ENCODE data around the gene INIP.

Gene INIP

DNA sequence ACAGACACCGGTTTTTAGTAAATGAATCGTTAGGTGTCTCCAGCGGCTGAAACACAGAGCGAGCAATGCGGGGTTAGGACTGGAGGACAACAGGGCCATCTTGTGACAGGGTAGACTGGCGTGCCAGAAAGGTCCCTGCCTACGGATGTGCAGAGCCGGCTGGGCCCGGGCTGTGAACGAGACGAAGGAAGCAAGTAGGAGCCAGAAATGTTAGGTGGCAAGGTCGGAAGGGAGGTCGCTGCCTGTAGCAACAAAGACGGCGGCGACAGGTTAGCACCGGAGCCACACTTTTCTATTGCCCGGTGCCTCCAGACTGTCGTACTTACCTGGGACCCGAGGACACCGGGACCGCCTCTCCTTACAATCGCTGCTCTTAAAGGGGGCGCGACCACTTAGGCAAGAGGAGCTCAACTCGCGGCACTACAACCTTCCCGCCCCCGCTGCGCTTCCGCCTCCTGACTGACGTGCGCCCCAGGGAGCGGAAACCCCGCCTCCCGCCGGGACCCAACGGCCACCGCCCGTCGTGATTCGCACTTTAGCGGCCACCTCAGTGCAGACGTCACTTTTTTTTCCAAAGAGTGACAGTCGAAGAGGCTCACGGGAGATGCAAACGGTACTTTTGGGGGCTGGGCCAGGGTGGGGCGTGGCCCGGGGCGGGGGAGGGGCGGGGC lies at the start of gene INIP:
INIP (minus strand) TSS at position 457 of the 671 bp plus-strand sequence. CDS start 1,632 bp downstream, outside the sequence.
- DNase-seq = peak; percentile 98

GRCh38 chr9:112765281-112765680 lies 47.4 kb upstream of the INIP start:
- no peak for DNase-seq

DNA sequence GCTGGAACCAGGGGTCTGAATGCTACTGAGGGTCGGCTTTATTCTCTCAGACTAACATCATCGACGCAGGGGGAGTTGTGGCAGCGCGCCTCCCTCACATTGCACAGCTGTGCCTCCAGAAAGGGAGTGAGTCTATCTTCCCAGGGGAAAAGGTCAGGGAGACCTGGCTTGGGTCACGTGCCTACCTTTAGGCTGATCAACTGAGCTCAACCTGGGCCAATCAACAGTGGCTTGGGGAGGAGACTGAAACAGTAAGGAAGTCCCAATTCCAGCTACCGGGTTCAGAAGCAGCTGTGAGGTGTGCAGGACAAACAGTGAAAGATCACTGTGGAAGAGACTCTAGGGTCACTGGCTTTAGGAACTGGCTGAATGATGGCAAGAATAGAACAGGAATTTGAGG lies 46.9 kb upstream of the INIP start:
- DNase-seq = peak; percentile 90

GRCh38 chr9:112764344-112764743 lies 46.4 kb upstream of the INIP start:
- peak; percentile 88 for DNase-seq

GRCh38 chr9:112762726-112763518 lies 45.0 kb upstream of the INIP start:
- no peak for DNase-seq

DNA sequence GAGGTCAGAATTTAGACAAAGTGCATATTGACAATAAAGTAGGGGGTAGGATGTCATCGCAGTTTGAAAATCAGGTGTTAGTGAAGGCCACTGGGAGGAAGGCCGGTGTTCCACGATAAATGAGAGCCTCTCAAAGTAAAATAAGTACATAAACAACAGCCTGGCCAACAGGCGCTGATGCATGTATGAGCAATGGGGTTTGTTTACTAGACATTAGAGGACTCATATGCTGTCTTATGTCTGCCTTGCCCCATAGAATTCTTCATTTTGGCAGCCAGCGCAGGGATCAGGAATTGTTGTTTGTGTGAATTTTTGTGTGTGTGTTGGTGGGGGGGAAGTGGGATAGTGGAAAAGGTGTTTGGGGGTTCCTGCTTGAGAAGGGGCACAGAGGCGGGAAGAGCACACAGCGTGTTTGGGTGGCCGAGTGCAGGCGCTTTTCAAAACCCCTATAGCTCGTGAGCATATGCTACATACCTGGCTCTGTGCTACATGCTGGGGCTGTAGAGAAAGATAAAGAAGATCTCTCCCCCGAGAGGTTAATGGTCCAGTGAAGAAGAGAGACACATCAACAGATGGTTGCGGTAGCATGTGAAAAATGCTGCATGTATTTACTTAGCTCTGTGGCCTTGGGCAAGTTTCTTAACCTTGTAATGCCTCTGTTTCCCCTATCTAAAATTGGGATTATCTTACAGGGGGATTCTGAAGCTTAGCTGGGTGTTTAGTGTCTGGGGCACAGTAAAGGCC lies 44.2 kb upstream of the INIP start:
- peak; percentile 58 for DNase-seq

DNA sequence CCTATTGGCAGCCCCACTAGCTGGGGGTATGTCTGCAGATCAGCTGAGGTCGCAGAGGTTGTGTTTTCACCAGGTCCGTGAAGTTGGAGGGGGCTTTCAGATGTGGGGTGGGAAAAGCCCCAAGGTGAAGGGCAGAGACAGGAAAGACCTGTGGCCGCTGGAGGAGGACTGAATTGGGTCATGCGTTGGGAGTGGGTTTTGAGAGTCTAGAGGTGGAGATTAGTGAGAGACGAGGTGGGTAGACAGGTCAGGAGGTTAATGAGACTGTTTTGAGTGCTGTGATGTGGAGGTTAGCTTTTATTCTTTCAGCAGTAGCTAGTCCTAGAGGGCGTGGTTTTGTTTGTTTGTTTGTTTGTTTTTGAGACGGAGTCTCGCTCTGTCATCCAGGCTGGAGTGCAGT lies 42.9 kb upstream of the INIP start:
- DNase-seq = no peak

GRCh38 chr9:112757940-112758339 lies 40.0 kb upstream of the INIP start:
- DNase-seq = no peak

GRCh38 chr9:112757282-112757883 lies 39.5 kb upstream of the INIP start:
- DNase-seq = no peak

DNA sequence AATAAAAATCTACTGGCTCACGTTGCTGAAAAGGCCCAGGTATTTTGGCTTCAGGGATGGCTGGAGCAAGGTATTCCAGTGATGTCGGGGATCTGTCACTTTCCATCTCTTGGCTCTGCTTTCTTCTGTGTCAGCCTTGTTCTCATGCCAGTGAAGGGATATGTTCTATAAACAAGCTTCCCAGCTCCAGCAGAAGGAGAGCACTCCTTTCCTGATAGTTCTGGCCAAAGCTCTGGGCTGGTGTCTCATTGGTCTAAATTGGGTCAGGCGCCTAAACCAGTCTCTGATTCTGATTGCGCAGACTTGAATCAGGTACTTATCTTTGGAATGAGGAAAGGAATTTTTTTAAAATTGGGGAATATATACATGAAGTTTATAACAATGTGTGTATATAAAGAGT lies 37.8 kb upstream of the INIP start:
- DNase-seq = no peak

- no peak for DNase-seq
These were observed 37.1 kb upstream of the INIP start for GRCh38 chr9:112755016-112755427.

DNA sequence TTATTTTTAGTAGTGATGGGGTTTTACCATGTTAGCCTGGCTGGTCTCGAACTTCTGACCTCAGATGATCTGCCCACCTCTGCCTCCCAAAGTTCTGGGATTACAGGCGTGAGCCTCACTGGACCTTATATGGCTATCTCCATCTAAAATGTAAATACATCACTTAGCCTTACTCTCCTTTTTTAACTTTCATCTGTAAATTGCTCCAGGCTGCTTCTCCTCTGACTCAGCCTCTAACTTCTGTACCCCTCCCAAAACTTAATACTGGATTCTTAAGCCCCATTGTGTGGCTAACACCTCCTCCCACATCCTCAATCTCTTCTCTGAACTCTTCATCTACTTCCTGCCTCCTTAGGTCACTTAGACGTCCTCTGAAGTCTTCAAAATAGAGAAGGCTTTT lies 36.7 kb upstream of the INIP start:
- no peak for DNase-seq

GRCh38 chr9:112753725-112754124 lies 35.8 kb upstream of the INIP start:
- no peak for DNase-seq

GRCh38 chr9:112752334-112753125 lies 34.6 kb upstream of the INIP start:
- DNase-seq = peak; percentile 4

DNA sequence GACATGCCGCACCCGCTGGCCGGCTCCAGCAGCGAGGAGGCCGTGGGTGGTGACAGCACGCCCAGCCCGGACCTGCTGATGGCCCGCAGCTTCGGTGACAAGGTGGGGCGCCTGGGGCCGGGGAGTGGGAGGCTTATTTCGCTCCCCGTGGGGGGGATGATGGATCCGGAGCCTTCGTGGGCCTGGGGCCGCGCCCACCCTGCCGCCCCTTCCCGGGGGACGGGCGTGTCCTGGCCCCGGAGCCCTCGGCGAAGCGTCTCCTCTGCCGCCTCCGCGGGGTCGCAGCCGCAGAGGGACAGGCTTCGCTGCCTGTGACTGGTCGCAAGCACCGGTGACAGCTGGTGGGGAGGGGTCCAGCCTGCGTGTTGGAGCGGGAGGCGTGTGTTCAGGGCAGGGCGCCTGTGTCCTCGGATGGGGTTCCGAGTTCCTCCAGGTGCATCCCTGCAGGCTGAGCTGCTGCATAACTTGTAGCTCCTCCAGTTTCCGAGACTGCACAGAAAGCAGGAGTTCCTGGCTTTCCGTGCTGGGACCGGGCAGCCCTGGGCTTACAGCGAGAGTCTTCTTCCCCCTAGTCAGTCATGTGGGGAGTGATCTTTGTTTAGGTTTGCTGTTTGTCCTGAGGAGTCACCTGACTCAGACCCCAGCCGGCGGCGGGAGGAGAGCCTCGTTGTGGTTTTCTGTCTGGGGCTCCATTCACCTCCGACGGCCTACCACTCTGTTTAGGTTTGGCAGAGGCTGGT lies 33.3 kb upstream of the INIP start:
- DNase-seq = peak; percentile 94

DNA sequence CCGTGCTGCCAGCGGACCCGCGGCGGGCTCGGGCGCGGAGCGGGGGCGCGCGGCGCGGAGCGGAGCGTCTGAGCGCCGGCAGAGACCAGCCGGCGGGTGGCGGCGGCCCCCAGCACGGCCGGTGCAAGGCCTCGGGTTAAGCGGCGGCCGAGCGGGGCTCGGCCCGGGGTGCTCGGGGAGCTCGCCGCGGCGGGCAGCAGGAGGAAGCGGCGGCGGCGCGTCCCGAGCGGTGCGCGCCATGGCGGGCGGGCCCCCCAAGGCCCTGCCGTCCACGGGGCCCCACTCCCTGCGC lies 32.8 kb upstream of the INIP start:
- DNase-seq = no peak

- peak; percentile 92 for DNase-seq
These were observed 32.3 kb upstream of the INIP start, which contains the start of gene SNX30 for GRCh38 chr9:112750016-112750763. Gene SNX30, plus strand, starts transcription at chr9:112750760. Its CDS starts 242 bp downstream, at chr9:112751002.

DNA sequence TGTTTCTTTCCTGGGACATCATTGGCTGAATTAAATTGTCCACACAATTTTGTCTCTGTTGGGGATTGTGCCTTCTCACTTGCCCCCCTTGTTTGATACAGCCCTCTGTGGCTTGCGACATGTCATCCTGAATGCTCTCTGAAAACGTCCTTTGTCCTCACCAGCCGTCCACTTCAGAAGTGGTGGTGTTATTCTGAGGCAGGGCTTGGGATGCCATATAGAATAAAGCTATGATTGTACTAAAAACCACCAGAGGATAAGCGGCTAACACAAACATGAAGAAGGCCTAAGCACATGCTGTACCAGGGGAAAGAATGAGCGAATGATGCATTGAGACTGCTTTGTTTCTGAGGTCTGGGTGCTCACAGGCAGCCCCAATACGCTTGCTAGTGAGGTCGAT lies 29.2 kb upstream of the INIP start:
- no peak for DNase-seq

DNA sequence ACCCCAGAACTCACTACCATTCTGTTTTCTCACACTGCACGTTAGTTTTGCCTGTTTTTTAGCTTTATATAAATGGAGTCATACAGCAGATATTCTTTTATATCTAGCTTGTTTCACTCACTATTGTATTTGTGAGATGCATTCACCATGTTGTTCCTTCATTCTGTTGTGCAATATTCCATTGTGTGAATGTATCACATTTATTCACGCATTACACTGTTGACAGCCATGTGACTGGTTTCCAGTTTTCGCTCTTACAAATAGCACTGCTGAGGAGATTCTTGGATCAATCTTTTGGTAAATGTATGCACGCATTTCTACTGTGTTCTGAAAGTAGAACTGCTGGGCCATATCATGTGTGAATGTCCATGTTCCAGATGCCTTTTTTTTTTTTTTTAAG lies 26.3 kb upstream of the INIP start:
- no peak for DNase-seq

DNA sequence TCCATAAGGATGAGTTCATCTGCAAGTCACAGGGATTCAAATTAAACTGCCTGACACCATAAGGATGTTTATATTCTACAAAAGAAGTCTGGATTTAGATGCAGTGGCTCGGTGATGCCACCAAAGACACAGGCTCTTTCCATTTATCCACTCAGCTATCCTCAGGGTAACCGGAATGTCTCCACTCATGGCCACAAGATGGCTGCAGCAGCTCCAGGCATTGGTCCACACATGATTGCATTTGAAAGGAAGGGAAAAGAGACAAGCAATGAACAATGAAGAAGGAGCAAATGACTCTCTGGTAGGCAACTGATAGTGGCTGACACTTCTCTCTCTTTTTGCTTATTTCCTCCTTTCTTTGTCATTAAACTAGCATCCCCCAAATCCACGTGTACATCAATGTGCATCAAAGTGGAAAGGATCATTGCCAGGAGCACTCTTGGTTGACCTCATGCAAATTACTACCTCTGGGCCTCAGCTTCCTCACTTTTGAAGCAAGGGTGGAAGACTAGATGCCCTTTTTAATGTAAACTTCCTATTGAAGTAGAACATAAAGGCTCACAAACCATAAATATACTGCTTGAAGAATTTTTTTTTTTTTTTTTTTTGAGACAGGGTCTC lies 25.4 kb upstream of the INIP start:
- no peak for DNase-seq

GRCh38 chr9:112734892-112735291 lies 17.0 kb upstream of the INIP start:
- no peak for DNase-seq

All from NCI-H82 (cell line).